IPS-18c (cell line): ENCODE results near the gene EFEMP2.

Experiments
- H3K4me3 ChIP-seq: 2 replicates; pipeline ENCODE4 v1.7.0; 2013; ENCODE audit warnings: low read depth, mild to moderate bottlenecking, low read length, moderate library complexity; ENCODE audit not compliant: insufficient read depth
- H3K9me3 ChIP-seq: one replicate; pipeline ENCODE4 v1.6.1; 2013; ENCODE audit warnings: mild to moderate bottlenecking, low read length, moderate library complexity; ENCODE audit not compliant: control insufficient read depth, insufficient read depth

EFEMP2 gene

DNA sequence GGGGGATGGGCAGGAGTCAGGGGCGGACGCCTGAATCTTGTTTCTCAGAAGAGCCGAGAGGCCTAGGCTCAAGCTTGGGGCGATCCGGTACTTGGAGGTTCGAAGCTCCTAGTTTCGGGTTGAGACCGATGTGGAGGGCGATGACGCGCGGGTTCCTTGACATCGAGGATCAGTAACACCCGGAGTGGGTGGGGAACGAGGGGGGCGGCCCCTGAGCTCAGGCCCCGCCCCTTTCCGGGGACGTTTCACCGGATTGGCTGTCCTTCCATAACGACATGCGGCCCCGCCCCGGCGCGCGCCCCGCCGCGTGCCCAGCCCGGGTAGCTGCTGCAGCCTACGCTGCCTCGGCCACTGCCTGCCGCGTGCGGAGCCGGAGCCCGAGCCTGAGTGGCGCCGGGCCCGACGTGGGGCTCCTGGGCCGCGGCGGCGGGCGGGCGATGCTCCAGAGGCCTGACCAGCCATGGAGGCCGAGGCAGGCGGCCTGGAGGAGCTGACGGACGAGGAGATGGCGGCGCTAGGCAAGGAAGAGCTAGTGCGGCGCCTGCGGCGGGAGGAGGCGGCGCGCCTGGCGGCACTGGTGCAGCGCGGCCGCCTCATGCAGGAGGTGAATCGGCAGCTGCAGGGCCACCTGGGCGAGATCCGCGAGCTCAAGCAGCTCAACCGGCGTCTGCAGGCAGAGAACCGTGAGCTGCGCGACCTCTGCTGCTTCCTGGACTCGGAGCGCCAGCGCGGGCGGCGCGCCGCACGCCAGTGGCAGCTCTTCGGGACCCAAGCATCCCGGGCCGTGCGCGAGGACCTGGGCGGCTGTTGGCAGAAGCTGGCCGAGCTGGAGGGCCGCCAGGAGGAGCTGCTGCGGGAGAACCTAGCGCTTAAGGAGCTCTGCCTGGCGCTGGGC lies 18.0 kb upstream of the EFEMP2 start, which contains the start of gene CCDC85B:
CCDC85B (plus strand) TSS at position 350 of the 895 bp plus-strand sequence; CDS start at position 461, 111 bp downstream.
- Histone ChIP-seq H3K9me3 (no peaks in the 10 kb centered on the region), H3K4me3 (peak within 1 kb of the TSS; percentile 90)

DNA sequence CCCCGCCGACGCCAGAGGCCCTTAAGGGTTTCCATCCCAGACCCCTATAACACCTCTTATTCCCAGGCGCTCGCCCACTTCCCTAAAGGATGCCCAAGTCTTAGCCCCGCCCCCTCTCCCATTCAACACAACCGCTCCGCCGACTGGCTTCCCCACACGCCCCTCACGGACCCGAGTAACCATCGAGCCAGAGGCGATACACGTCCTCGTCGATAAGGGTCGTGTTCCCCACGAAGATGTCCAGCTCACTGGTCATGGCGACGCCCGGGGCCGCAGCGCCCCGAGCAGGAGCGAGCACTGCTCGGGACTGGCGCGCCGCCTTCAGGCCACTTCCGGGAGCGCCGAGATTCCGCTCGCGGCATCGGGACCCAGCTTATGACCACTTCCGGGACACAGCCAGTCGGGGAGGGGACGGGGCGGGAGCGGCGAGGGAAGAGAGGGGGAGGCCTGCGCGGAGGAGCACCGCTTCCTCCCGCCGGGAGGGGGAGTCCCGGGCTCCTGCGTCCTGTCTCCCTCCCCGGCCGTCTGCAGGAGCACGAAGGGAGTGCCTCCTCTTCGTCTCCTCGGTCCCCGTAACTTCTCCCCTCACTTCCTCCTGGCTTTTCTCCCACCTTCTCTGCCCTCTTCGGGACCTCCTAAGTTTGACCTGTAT lies 15.7 kb upstream of the EFEMP2 start, which contains the start of gene FIBP:
FIBP (minus strand) TSS at position 309 of the 652 bp plus-strand sequence; CDS start at position 256, 53 bp downstream.
- no peaks in the 10 kb centered on the region for H3K9me3 ChIP-seq

GRCh38 chr11:65887723-65888162 lies 15.1 kb upstream of the EFEMP2 start:
- H3K9me3 ChIP-seq = no peaks in the 10 kb centered on the region
- peak overlapping the region; percentile 94 for H3K4me3 ChIP-seq

More for the DNA sequence above, 15.7 kb upstream of the EFEMP2 start, which contains the start of gene FIBP:
- H3K4me3 ChIP-seq = peak within 1 kb of the TSS; percentile 94

DNA sequence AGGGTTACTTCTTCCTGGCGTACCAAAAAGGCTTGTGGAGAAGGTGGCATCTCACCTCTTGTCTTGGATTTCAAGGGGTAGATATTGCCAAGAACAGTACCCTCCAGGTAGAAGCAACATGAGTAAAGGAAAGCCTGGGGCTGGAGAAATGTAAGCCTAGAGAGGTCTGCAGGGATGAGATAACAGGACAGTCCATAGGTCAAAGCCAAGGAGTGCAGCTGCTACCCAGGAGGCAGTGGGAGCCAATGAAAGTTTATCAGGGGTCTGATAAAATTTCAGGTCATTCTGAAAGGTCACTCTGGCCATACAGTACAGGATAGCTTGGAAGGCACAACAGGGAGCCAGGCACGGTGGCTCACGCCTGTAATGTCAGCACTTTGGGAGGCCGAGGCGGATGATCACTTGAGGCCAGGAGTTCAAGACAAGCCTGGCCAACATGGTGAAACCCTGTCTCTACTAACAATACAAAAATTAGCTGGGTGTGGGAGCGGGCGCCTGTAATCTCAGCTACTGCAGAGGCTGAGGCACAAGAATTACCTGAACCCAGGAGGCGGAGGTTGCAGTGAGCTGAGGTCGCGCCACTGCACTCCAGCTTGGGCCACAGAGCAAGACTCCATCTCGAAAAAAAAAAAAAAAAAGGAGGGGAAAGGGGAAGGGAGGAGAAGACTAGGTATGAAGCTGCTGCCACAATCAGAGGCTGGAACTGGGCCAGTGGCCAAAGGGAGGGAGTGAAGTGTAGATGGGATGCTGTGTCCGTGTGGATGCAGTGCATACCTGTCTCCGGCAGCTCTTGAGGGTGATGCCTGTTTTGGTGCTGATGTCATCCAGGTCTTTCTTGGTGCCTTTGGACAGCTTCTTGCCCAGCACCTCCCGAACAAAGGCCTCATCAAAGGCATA lies 14.5 kb upstream of the EFEMP2 start:
- Histone ChIP-seq H3K4me3 (peak overlapping the region; percentile 94), H3K9me3 (no peaks in the 10 kb centered on the region)

- no peak overlapping the region for H3K4me3 ChIP-seq
- no peaks in the 10 kb centered on the region for H3K9me3 ChIP-seq
These were observed 13.4 kb upstream of the EFEMP2 start for GRCh38 chr11:65885808-65886536.

- Histone ChIP-seq H3K9me3 (no peaks in the 10 kb centered on the region), H3K4me3 (no peak overlapping the region)
These were observed 12.6 kb upstream of the EFEMP2 start for GRCh38 chr11:65885231-65885630.

DNA sequence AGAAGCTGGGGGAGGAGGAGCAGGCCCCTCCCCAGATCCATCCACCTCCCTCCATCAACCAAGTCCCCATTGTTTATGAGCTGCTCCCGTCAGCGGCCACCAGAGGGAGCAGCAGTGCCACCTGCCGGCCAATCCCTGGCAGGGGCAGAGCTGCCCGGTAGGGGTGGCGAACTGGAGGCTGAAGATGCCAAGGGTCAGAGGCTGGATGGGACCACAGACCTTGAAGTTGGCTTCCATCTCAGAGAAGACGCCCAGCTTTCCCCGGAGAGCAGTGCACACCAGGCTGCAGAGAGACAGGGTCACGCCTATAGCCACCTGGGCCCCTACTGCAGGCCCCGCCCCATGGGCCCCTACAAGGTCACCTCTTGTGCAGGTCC lies 12.1 kb upstream of the EFEMP2 start:
- H3K4me3 ChIP-seq = no peak overlapping the region
- H3K9me3 ChIP-seq = no peaks in the 10 kb centered on the region

- H3K9me3 ChIP-seq = no peaks in the 10 kb centered on the region
- H3K4me3 ChIP-seq = no peak overlapping the region
These were observed 11.5 kb upstream of the EFEMP2 start for GRCh38 chr11:65883786-65884715.

- Histone ChIP-seq H3K9me3 (no peaks in the 10 kb centered on the region), H3K4me3 (no peak overlapping the region; the same call in 1 of the 2 replicates)
These were observed 10.6 kb upstream of the EFEMP2 start for GRCh38 chr11:65883058-65883761.

DNA sequence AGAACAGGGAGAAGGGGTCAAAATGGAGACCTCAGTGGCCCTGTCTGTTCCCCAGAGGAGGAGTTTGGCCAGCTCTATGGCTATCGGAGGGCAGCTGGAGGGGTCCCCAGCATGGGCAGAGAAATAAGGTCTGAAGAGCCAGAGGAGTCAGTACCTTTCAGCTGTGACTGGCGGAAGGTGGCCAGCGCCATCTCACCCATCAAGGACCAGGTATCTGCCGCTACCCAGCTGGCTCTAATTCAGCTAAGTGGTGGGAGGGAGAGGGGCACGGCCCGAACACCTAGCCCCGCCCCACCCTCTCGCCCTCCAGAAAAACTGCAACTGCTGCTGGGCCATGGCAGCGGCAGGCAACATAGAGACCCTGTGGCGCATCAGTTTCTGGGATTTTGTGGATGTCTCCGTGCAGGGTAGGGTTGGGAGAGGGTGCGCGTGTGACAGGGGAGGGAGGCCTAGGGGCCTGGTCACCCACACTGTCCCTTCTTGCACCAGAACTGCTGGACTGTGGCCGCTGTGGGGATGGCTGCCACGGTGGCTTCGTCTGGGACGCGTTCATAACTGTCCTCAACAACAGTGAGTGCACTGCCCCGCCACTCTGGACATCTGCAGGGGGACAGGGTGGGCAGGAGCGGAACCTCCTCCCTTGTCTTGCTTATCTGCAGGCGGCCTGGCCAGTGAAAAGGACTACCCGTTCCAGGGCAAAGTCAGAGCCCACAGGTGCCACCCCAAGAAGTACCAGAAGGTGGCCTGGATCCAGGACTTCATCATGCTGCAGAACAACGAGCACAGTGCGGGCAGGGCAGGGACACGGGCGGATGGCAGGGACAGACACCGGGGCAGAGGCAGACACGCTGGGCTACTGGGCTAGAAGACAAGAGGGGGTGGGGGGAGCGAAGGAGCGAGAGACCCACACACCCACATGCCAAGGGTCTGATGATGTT lies 9.8 kb upstream of the EFEMP2 start:
- no peaks in the 10 kb centered on the region for H3K9me3 ChIP-seq
- no peak overlapping the region for H3K4me3 ChIP-seq

DNA sequence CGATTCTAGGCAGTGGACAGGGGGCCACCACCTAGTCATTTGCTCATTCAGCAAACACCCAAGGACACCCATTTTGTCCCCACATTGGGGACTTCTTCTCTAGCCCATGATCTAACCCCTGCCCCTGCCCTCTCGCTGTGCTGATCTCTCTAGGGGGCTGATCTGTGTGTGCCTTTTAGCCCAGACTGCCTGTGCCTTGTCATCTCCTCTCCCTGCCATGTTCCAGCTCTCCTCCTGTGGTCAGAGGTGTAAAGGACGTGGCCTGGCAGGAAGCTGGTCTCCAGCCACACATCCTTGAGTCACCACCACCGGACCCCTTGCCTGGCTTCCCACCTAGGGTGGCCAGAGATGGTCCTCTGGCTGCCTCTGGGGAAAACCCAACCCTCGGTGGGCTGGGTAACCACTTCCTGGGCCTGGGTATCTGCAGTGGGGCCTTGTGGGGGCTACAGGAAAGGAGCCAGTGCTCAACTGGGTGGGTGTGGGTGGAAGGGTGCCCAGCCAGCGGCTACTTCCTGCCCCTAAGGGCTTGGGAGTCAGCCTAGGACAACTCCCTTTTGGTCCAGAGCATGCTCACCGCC lies 8.3 kb upstream of the EFEMP2 start:
- Histone ChIP-seq H3K4me3 (no peak overlapping the region), H3K9me3 (no peaks in the 10 kb centered on the region)

DNA sequence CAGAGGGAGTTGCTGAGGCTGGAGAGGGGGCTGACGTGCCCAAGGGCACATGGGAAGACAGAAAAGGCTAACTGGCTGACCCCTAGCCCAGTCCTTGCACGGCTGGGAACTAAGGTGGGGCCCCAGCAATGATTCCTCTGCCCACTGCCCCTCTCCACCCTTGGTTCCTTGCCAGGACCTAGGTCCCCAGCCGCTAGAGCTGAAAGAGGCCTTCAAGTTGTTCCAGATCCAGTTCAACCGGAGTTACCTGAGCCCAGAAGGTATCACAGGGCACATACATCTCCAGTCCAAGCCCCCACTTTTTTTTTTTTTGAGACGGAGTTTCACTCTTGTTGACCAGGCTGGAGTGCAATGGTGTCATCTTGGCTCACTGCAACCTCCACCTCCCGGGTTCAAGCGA lies 7.4 kb upstream of the EFEMP2 start:
- Histone ChIP-seq H3K9me3 (no peaks in the 10 kb centered on the region), H3K4me3 (no peak overlapping the region)

- H3K9me3 ChIP-seq = no peaks in the 10 kb centered on the region
- H3K4me3 ChIP-seq = no peak within 1 kb of the TSS
These were observed 7.0 kb upstream of the EFEMP2 start, which contains the start of gene CTSW for GRCh38 chr11:65879617-65880016. Gene CTSW (plus strand): TSS chr11:65879837. CDS start chr11:65879855, 18 bp downstream.
